ENCODE results near the gene MSLN. TPM values are rescaled to one million over a fixed set of nuclear protein-coding genes. Genes with fewer than 3 reads are reported as not detected.

The MSLN gene
- total and polyA plus RNA-seq, 2 of the 13 experiments (the other 11 are each of a cell fraction or from before 2014, with no cell fraction given): 2.0 to 2.3 TPM

GRCh38 chr16:815861-816260 is 55.3 kb downstream of the MSLN start (continued):
- no peak for TF ChIP-seq HINFP (CRISPR knock-in tag; IDR thresholded peaks at IDR 0.05; ENCODE audit: low read depth)

GRCh38 chr16:817001-817906 is 56.7 kb downstream of the MSLN start:
- TF ChIP-seq, protein P1, sequence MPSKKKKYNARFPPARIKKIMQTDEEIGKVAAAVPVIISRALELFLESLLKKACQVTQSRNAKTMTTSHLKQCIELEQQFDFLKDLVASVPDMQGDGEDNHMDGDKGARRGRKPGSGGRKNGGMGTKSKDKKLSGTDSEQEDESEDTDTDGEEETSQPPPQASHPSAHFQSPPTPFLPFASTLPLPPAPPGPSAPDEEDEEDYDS (CRISPR knock-in tag; IDR thresholded peaks at IDR 0.05): no peak
- TF ChIP-seq KMT2B (CRISPR knock-in tag; IDR thresholded peaks at IDR 0.05): no peak
- TF ChIP-seq ZBTB2 (CRISPR knock-in tag; IDR thresholded peaks at IDR 0.05; ENCODE audit: low read depth): no peak
- TF ChIP-seq MNT (IDR thresholded peaks at IDR 0.05): no peak
- no peak for TF ChIP-seq ZNF207 (IDR thresholded peaks at IDR 0.05; ENCODE audit: borderline replicate concordance)
- TF ChIP-seq SNAI1 (CRISPR knock-in tag; IDR thresholded peaks at IDR 0.05; ENCODE audit: borderline replicate concordance): no peak
- 61% methylated on average over 38 of the region's 71 CpGs for WGBS (ENCODE audit: low lambda C conversion rate)
- DNase-seq (ENCODE audit: low spot score) (no peak), ATAC-seq (no peak), FAIRE-seq (no peak)
- no peak overlapping the region for H3K4me3 ChIP-seq (replicated peaks in 1 of 3; ENCODE audit: insufficient read depth in 1 of 3, low read depth in 2 of 3, low read length in 3 of 3)
- no TSS peak for BruUV-seq (replicated peaks)
- H4K20me1 ChIP-seq (ENCODE audit: insufficient read depth, low read length): 0 out of 2 replicates have a peak, but pooled peaks cover 3% of the 10 kb centered on the region
- H3K36me3 ChIP-seq (replicated peaks in 1 of 2; ENCODE audit: control insufficient read depth in 1 of 2, insufficient read depth in 2 of 2, low read length in 2 of 2): no peaks in the 10 kb centered on the region
- H3K27ac ChIP-seq (ENCODE audit: extremely low read length, insufficient read depth, low read length): no peak overlapping the region
- no peak overlapping the region for H3K4me2 ChIP-seq (ENCODE audit: low read depth, low read length)
- no peak overlapping the region for H2AFZ ChIP-seq (ENCODE audit: low read length)
- intact Hi-C loops (cut with micrococcal nuclease; ENCODE audit: unreplicated experiment) (no loop called here), in situ Hi-C loops (cut with HindIII; ENCODE audit: extremely low pct_ligation_motif_present, low pct_unique_long_range_greater_than_20kb) (loop anchor here (25.0 kb wide), 1 partner anchor 395 kb away; no protein-coding TSS in a partner anchor)
- ChIA-PET CTCF (ENCODE audit: low intra/inter-chr PET ratio, low total read pairs) (no interaction called here), POLR2A (no interaction called here)
- H3K79me2 ChIP-seq (ENCODE audit: insufficient read depth, low read length): no peaks in the 10 kb centered on the region
- 0 out of 2 replicates have a peak, but pooled peaks cover 5% of the 10 kb centered on the region for H3K9me3 ChIP-seq (ENCODE audit: low read length)
- H3K9ac ChIP-seq (ENCODE audit: insufficient read depth, low read depth, low read length): no peak overlapping the region
- H3K27me3 ChIP-seq (ENCODE audit: control insufficient read depth in 1 of 2, insufficient read depth in 2 of 2, low read length in 2 of 2): peaks cover 20 to 72% of the 10 kb centered on the region in 2 experiments
- H3K4me1 ChIP-seq (ENCODE audit: insufficient read depth, low read length): no peaks in the 10 kb centered on the region

Measured in HepG2 (cell line).